HFF-Myc (cell line): ENCODE data around the gene APOF.
A peak's percentile ranks its signal among the peaks of the same experiment; 100 is the strongest.
"Not testable (repeated sequence)": the region's sequence is repeated elsewhere in the genome, so short reads cannot be mapped to it uniquely, and the experiment has no call there.

Experiments used
- DNase-seq: peaks from one replicate; pipeline ENCODE4 v3.0.0-alpha.2; 2011; ENCODE audit warnings: low read depth; ENCODE audit errors: extremely low read depth
- H3K4me3 ChIP-seq: replicated peaks from 2 replicates; pipeline ENCODE4 v1.5.1; 2011; ENCODE audit warnings: low read depth, mild to moderate bottlenecking, control low read depth, low read length
- TF ChIP-seq, protein P1 (sequence below): IDR thresholded peaks from 2 replicates; pipeline ENCODE4 v1.5.1; 2012; ENCODE audit warnings: mild to moderate bottlenecking, low read depth, low read length, control low read depth; ENCODE audit errors: missing control alignments

The APOF gene, protein sequence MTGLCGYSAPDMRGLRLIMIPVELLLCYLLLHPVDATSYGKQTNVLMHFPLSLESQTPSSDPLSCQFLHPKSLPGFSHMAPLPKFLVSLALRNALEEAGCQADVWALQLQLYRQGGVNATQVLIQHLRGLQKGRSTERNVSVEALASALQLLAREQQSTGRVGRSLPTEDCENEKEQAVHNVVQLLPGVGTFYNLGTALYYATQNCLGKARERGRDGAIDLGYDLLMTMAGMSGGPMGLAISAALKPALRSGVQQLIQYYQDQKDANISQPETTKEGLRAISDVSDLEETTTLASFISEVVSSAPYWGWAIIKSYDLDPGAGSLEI

DNA sequence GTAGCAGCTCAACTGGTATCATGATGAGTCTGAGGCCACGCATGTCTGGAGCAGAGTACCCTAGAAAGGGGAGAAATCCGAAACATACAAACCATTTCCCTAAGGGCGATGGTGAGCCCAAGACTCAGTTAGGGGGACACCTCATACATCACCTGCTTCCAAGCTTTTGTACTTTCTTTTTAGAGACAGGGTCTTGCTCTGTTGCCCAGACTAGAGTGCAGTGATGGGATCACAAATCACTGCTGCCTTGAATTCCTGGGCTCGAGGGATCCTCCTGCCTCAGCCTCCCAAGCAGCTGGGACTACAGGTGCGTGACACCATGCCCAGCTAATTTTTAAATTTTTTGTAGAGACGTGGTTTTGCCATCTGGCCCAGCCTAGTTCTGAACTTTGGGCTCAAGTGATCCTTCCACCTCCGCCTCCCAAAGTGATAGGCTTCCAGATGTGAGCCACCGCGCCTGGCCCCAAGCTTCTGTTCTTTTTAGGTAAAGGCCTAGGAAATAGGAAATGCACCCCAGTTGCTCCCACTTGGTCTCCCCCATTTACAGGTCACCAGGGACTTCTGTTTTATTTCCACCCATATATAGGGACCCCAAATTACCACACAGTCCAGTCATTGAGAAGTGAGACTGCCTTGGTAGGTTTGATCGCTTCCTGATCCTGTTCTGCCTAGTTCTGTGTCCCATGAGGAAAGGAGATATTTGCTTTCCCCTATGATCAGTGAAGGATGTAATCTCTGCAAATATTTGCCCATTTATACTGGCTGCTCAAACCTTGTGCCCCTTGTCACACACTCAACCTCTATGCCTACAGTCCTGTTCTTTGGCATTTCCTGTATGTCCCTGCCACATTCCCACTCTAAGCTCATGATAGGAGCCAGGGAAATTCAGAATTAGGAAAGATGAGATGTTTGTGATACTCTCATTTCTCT lies at the start of gene APOF:
TSS of gene APOF (minus strand) at position 728 of the 930 bp plus-strand sequence. CDS start at position 616, 112 bp downstream.
- H3K4me3 ChIP-seq = no peak within 1 kb of the TSS
- DNase-seq = no peak
- TF ChIP-seq, protein P1, sequence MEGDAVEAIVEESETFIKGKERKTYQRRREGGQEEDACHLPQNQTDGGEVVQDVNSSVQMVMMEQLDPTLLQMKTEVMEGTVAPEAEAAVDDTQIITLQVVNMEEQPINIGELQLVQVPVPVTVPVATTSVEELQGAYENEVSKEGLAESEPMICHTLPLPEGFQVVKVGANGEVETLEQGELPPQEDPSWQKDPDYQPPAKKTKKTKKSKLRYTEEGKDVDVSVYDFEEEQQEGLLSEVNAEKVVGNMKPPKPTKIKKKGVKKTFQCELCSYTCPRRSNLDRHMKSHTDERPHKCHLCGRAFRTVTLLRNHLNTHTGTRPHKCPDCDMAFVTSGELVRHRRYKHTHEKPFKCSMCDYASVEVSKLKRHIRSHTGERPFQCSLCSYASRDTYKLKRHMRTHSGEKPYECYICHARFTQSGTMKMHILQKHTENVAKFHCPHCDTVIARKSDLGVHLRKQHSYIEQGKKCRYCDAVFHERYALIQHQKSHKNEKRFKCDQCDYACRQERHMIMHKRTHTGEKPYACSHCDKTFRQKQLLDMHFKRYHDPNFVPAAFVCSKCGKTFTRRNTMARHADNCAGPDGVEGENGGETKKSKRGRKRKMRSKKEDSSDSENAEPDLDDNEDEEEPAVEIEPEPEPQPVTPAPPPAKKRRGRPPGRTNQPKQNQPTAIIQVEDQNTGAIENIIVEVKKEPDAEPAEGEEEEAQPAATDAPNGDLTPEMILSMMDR = no peak

DNA sequence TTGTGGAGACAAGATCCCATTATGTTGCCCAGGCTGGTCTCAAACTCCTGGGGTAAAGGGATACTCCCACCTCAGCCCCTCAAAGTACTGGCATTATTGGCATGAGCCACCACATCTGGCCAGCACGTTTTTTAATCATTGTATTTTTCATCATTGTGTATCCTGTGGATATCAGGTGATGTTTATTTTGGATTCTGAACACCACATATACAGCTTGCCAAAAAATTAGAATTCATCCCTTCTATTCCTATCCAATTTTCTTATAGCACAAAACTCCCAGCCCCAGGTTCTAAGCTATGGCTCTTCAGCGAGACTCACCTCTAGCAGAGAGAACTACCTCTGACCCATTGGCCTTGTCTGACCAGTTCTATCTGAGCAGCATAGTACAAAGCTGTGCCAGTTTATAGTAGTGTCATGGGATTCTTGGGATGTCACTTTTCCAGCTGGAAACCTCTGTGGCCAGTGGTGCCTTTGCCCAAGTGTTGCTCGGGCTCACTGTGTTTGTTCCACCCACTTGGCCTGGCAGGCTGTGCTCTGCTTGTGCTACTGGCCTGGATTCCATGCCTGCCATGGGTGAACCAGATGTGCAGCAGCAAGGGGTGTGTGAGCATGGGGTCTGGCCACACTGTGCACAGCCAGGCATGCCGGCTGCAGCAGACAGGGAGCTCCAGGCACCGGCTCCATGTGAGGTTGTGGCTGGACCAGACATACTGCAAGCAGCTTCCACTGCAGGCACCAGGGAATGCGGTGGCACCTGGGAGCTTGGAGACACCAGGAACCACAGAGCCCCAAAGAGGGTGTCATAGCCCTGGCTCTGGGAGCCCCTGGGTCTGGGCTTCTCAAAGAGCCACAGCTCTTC lies 49.4 kb upstream of the APOF start:
- DNase-seq = peak; percentile 5
- TF ChIP-seq, protein P1 = no peak
- H3K4me3 ChIP-seq = no peak overlapping the region

DNA sequence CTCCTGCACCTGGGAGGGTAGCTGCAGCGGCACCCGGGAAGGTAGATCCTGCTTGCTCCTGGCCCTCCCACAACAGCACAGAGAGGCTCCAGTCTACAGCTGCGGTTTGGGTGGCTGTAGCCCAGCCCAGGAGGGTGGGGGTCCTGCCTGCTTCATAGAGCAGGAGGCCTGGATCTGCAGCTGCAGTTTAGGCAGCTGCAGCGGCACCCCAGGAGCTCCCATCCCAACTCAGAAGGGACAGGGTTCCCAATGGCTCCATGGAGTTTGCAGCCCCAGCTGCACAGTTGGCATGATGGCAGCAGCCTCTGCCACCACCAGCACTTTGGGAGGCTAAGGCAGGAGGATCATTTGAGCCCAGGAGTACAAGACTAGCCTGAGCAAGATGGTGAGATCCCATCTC lies 48.1 kb upstream of the APOF start:
- no peak for DNase-seq
- H3K4me3 ChIP-seq = no peak overlapping the region
- TF ChIP-seq, protein P1 = no peak

DNA sequence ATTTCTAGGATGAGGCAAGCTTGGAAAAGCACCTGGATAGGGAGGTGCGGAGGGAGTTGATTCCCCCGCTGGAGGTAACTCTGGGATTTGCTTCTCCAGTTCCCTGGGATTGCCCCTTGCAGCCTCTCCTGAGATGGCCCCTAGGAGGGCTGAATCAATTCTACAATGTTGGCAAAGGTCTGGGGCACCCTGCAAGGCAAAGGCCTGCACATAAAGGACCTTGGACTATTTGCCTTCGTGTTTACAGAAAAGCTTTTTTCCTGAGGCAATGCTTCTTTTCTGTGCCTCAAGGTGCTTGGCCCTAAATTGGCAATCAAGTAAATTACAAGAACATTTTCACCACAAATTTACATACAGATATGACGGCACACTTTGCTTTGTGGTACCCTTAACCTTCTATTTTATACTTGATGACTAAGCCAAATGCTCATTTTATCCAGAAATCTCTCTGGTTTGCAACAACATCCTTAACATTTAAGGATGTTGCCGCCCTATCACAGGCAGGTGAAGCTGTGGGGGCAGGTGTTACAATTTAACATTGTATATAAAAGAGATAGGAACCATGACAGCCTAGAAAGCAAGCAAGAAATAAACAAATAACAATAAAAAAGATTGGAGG lies 46.3 kb upstream of the APOF start:
- DNase-seq = no peak
- H3K4me3 ChIP-seq = no peak overlapping the region
- TF ChIP-seq, protein P1 = no peak

DNA sequence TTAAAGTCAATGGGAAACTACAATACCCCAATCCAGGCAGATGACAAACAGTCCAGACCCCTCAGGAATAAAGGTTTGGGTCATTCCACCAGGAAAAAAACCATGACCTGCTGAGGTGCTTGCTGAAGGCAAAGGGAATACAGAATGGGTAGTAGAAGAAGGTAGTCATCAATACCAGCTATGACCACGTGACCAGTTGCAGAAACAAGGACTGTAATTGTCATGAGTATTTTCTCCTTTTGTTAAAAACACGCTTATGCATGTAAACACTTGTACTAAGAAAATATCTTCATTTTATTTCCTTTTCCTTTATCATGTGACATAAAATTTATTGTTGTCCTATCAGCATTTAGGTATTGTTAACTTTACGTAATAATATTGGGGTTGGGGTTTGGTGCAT lies 41.6 kb upstream of the APOF start:
- H3K4me3 ChIP-seq, DNase-seq: not testable (repeated sequence)

DNA sequence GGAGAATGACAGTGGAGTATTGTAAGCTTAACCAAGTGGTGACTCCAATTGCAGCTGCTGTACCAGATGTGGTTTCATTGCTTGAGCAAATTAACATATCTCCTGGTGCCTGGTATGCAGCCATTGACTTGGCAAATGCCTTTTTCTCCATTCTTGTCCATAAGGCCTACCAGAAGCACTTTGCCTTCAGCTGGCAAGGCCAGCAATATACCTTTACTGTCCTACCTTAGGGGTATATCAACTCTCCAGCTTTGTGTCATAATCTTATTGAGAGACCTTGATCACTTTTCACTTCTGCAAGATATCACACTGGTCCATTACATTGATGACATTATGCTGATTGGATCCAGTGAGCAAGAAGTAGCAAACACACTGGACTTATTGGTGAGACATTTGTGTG lies 39.0 kb upstream of the APOF start:
- H3K4me3 ChIP-seq, DNase-seq: not testable (repeated sequence)

DNA sequence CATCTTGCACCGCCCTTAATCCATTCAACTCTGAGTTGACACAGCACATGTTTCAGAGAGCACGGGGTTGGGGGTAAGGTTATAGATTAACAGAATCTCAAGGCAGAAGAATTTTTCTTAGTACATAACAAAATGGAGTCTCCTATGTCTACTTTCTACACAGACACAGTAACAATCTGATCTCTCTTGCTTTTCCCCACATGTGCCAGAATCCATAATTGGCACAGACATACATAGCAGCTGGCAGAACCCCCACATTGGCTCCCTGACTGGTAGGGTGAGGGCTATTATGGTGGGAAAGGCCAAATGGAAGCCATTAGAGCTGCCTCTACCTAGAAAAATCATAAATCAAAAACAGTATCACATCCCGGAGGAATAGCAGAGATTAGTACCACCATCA lies 38.5 kb upstream of the APOF start:
- H3K4me3 ChIP-seq, DNase-seq: not testable (repeated sequence)

DNA sequence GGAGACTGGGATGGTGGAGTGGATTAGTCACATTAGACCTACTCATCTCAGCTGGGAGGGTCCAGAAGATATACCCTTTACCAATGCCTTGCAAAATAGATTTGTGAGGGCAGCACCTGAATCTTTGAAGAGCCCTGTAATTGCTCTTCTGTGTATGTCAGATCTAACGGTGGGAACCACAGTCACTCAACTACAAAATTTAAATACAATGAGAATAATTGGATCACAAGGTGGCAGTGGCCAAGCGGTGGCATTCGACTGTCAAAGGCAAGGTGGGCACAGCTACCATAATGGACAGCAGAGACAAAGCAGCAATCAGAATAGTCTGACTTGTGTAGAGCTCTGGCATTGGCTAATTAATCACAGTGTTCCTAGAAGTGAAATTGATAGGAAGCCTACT lies 36.8 kb upstream of the APOF start:
- H3K4me3 ChIP-seq, DNase-seq: not testable (repeated sequence)
